Nephron (organoid): Measurements from ENCODE around the gene MIAT.
A peak's percentile ranks its signal among the peaks of the same experiment; 100 is the strongest.

ENCODE experiments used
- H3K27ac Mint-ChIP-seq, 3 experiments: 2 replicates each; pipeline ENCODE4 v1.8.0; 2020; ENCODE audit warnings: mixed read lengths in 3 of 3, mild to moderate bottlenecking in 2 of 3, moderate library complexity in 1 of 3
- H3K27me3 Mint-ChIP-seq: 2 replicates; pipeline ENCODE4 v1.8.0; 2021; ENCODE audit warnings: low read depth, mild to moderate bottlenecking, moderate library complexity, mixed read lengths
- H3K36me3 Mint-ChIP-seq: 2 replicates; pipeline ENCODE4 v1.8.0; 2020; ENCODE audit warnings: low read depth, mixed read lengths
- H3K4me1 Mint-ChIP-seq: 2 replicates; pipeline ENCODE4 v1.8.0; 2020; ENCODE audit warnings: mixed read lengths
- H3K4me3 Mint-ChIP-seq, 3 experiments: 2 replicates each; pipeline ENCODE4 v1.8.0; 2020; ENCODE audit warnings: mild to moderate bottlenecking in 3 of 3, mixed read lengths in 3 of 3, moderate library complexity in 2 of 3
- H3K9me3 Mint-ChIP-seq: 2 replicates; pipeline ENCODE4 v1.8.0; 2020; ENCODE audit warnings: mixed read lengths
- TF ChIP-seq, protein P1 (sequence below), 3 experiments: fragments of 200-600 bp; sonication (generic); IDR thresholded peaks; one replicate each; pipeline ENCODE4 v1.5.0; 2021; ENCODE audit warnings: antibody characterized with exemption in 3 of 3; ENCODE audit not compliant: unreplicated experiment in 3 of 3

The MIAT gene

DNA sequence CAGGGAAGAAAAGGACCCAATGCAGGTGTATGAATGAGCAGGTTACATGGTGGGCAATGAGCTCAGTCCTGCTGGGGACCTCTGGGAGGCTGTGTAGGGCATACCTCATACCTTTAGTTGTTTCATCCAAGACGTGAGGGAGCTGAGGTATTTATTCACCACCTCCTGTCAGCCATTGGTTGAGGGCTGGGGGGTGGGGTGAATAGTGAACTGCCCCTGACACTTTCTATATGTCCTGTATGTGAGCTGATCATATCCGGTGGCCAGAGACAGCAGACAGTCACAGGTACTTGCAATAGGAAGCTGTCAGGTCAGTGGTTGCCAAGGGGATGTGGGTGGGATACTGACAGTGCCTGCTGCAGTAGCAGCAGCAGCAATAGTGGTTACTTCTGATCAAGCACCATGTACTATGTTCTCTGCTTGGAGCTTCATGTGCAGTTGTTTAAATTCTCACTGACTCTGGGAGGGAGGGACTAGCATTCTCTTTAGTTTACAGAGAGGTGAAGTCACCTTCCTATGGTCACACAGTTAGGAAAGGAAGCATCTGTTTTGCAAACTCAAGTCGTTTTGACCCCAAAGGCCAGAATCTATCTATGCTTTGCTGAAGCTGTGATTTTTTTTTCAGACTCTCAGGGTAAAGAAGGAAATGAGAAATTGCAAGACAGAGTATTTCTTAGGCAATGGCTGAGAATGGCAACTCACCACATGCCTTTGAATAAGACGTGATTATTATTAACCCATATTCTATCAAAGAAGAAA, 54.0 kb downstream of the MIAT start:
- H3K27me3 Mint-ChIP-seq, result no peaks in the 10 kb centered on the region
- no peak overlapping the region for H3K4me3 Mint-ChIP-seq
- peaks cover 22% of the 10 kb centered on the region for H3K36me3 Mint-ChIP-seq
- TF ChIP-seq, protein P1, sequence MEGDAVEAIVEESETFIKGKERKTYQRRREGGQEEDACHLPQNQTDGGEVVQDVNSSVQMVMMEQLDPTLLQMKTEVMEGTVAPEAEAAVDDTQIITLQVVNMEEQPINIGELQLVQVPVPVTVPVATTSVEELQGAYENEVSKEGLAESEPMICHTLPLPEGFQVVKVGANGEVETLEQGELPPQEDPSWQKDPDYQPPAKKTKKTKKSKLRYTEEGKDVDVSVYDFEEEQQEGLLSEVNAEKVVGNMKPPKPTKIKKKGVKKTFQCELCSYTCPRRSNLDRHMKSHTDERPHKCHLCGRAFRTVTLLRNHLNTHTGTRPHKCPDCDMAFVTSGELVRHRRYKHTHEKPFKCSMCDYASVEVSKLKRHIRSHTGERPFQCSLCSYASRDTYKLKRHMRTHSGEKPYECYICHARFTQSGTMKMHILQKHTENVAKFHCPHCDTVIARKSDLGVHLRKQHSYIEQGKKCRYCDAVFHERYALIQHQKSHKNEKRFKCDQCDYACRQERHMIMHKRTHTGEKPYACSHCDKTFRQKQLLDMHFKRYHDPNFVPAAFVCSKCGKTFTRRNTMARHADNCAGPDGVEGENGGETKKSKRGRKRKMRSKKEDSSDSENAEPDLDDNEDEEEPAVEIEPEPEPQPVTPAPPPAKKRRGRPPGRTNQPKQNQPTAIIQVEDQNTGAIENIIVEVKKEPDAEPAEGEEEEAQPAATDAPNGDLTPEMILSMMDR (IDR thresholded peaks at IDR 0.05; ENCODE audit: unreplicated experiment in 3 of 3), result no peak
- peaks cover 15% of the 10 kb centered on the region for H3K9me3 Mint-ChIP-seq
- no peaks in the 10 kb centered on the region for H3K4me1 Mint-ChIP-seq
- H3K27ac Mint-ChIP-seq, result no peak overlapping the region

GRCh38 chr22:26712158-26712557, 54.8 kb downstream of the MIAT start:
- no peak overlapping the region for H3K4me3 Mint-ChIP-seq

DNA sequence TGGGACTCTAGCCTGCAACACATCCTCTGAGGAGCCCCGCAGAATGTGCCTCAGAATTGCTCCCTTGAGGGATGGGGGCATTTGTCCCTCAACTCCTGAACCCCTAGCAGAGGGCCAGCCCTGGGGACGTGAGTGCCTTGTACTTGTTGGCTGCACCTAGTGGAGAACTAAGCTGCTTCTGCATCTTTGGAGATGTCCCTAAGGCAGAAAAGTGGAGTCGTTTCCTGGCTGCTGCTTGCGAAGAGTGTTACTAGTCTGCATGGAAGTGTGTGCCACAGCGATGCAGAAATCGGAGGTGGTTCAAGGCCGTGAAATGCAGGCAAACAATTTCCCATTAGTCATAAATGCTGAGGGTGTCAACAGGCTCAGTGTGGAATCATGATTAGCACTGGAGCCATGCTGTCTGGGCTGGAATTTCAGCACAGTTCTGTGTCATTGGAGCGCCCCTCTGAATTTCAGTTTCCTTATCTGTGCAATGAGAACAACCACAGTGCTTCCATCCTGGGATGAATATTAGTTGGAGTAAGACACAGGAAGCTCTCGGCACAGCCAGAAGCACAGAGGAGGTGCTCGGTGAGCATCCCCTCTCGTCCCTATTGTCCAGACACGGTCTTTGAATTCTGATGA, 56.5 kb downstream of the MIAT start:
- no peaks in the 10 kb centered on the region for H3K9me3 Mint-ChIP-seq
- H3K27ac Mint-ChIP-seq, result peak overlapping the region in 2 of 3 experiments; percentile 19 to 63
- H3K4me1 Mint-ChIP-seq, result no peaks in the 10 kb centered on the region
- H3K27me3 Mint-ChIP-seq, result no peaks in the 10 kb centered on the region
- peaks cover 4% of the 10 kb centered on the region for H3K36me3 Mint-ChIP-seq
- H3K4me3 Mint-ChIP-seq, result no peak overlapping the region
- TF ChIP-seq, protein P1 (IDR thresholded peaks at IDR 0.05; ENCODE audit: unreplicated experiment in 3 of 3), result no peak

More at GRCh38 chr22:26712158-26712557, 54.8 kb downstream of the MIAT start:
- Mint-ChIP-seq H3K27ac (no peak overlapping the region), H3K9me3 (peaks cover 14% of the 10 kb centered on the region), H3K36me3 (peaks cover 18% of the 10 kb centered on the region), H3K4me1 (no peaks in the 10 kb centered on the region), H3K27me3 (no peaks in the 10 kb centered on the region)
- TF ChIP-seq, protein P1 (IDR thresholded peaks at IDR 0.05; ENCODE audit: unreplicated experiment in 3 of 3), result no peak

- no peaks in the 10 kb centered on the region for H3K27me3 Mint-ChIP-seq
- H3K27ac Mint-ChIP-seq, result peak overlapping the region in 2 of 3 experiments; percentile 19 to 45
- no peaks in the 10 kb centered on the region for H3K9me3 Mint-ChIP-seq
- TF ChIP-seq, protein P1 (IDR thresholded peaks at IDR 0.05; ENCODE audit: unreplicated experiment in 3 of 3), result no peak
- no peak overlapping the region for H3K4me3 Mint-ChIP-seq
- peaks cover 4% of the 10 kb centered on the region for H3K36me3 Mint-ChIP-seq
- H3K4me1 Mint-ChIP-seq, result no peaks in the 10 kb centered on the region
Measured at GRCh38 chr22:26714971-26715370, 57.6 kb downstream of the MIAT start.

DNA sequence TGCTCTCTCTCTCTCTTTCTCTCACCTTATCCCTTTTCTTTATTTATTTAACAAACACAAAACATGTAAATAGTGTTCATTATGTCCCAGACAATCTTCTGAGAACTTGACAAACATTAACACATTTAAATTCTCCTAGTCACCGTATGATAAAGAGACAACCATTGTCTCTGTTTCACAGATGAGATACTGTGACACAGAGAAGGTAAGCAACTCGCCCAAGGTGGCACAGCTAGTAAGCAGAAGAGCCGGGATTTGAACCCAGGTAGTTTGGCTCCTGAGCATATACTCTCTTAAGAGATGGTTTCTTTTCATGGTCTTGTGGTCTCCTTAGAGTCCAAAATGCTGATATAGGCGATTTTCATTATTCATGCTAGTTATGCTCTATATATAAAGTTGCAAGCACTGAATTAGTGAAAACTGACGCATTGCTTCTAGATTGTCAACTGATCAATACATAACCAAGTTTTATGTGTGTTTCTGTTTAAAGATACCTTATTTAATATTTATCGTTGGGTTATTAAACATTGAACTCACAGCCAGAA, 58.1 kb downstream of the MIAT start:
- Mint-ChIP-seq H3K9me3 (no peaks in the 10 kb centered on the region), H3K27me3 (no peaks in the 10 kb centered on the region), H3K4me1 (no peaks in the 10 kb centered on the region), H3K36me3 (peaks cover 7% of the 10 kb centered on the region), H3K27ac (no peak overlapping the region), H3K4me3 (no peak overlapping the region)
- TF ChIP-seq, protein P1 (IDR thresholded peaks at IDR 0.05; ENCODE audit: unreplicated experiment in 3 of 3), result no peak
